Measurements from ENCODE around the gene NUDT16L1. TPM values are rescaled to one million over a fixed set of nuclear protein-coding genes. Genes with fewer than 3 reads are reported as not detected.

Gene NUDT16L1
- total and polyA plus RNA-seq, 2 of the 13 experiments (the other 11 are each of a cell fraction or from before 2014, with no cell fraction given), result 28.0 to 40.5 TPM

DNA sequence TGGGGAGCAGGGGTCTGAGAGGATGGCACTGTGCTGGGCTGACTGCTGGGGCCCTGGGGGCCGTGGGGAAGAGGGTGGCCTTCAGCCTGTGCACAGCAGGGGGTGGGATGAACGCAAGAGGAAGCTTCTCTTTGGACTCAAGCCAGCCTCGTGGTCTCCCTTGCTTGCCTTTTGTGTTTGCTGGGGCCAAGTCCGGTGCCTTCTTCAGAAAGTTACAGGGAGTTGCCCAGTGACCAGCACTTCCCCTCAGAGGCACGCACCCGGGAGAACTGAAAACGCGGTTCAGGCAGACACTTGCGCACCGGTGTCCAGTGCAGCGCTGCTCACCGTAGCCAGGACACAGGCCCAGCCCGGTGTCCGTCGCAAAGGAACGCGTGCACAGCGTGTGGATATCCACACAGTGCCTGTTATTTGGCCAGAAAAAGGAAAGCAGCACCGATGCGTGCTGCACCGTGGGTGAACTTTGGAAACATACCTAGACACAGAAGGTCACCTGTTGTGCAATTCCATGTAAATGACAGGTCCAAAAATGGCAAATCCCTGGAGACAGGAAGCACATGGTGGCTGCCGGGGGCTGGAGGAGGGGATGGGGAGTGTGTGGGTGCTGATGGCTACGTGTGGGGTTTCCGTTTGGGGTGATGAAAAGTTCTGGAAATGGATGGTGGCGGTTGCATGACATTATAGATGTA is 29.4 kb upstream of the NUDT16L1 start (continued):
- TF ChIP-seq HNF4G (IDR thresholded peaks at IDR 0.05; ENCODE audit: borderline replicate concordance, low read depth, low read length) (peak; percentile 78), HNF4G (CRISPR knock-in tag; IDR thresholded peaks at IDR 0.05; ENCODE audit: borderline replicate concordance, low read depth) (peak; percentile 69; the same call in 1 of the 2 replicates), ZNF547 (CRISPR knock-in tag; IDR thresholded peaks at IDR 0.05) (peak; percentile 93), RCOR2 (CRISPR knock-in tag; IDR thresholded peaks at IDR 0.05) (peak; percentile 55; the same call in 1 of the 2 replicates), FOXO1 (CRISPR knock-in tag; IDR thresholded peaks at IDR 0.05) (peak; percentile 89), ELF4 (CRISPR knock-in tag; IDR thresholded peaks at IDR 0.05; ENCODE audit: borderline replicate concordance) (peak; percentile 87; the same call in 1 of the 2 replicates), GATAD1 (CRISPR knock-in tag; IDR thresholded peaks at IDR 0.05) (peak; percentile 71), ZNF629 (CRISPR knock-in tag; conservative IDR thresholded peaks at IDR 0.05) (0 out of 2 replicates have a peak, but pooled peaks have one; percentile 32), AGO1 (IDR thresholded peaks at IDR 0.05; ENCODE audit: low read depth, low read length, poor library complexity, severe bottlenecking) (no peak), NFE2L2 (IDR thresholded peaks at IDR 0.05; ENCODE audit: low read length) (no peak), ZNF746 (CRISPR knock-in tag; IDR thresholded peaks at IDR 0.05) (peak; percentile 85), MBNL3 (CRISPR knock-in tag; conservative IDR thresholded peaks at IDR 0.05) (no peak), GFI1 (CRISPR knock-in tag; IDR thresholded peaks at IDR 0.05; ENCODE audit: borderline replicate concordance) (0 out of 2 replicates have a peak, but pooled peaks have one; percentile 22), ZNF691 (CRISPR knock-in tag; IDR thresholded peaks at IDR 0.05; ENCODE audit: borderline replicate concordance, low read depth) (0 out of 2 replicates have a peak, but pooled peaks have one; percentile 17), ZNF20 (CRISPR knock-in tag; IDR thresholded peaks at IDR 0.05) (0 out of 2 replicates have a peak, but pooled peaks have one; percentile 63)
- TF ChIP-seq, protein P1, sequence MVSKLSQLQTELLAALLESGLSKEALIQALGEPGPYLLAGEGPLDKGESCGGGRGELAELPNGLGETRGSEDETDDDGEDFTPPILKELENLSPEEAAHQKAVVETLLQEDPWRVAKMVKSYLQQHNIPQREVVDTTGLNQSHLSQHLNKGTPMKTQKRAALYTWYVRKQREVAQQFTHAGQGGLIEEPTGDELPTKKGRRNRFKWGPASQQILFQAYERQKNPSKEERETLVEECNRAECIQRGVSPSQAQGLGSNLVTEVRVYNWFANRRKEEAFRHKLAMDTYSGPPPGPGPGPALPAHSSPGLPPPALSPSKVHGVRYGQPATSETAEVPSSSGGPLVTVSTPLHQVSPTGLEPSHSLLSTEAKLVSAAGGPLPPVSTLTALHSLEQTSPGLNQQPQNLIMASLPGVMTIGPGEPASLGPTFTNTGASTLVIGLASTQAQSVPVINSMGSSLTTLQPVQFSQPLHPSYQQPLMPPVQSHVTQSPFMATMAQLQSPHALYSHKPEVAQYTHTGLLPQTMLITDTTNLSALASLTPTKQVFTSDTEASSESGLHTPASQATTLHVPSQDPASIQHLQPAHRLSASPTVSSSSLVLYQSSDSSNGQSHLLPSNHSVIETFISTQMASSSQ (IDR thresholded peaks at IDR 0.05; ENCODE audit: low read depth), result no peak
- TF ChIP-seq, protein P1 (CRISPR knock-in tag; IDR thresholded peaks at IDR 0.05; ENCODE audit: borderline replicate concordance), result peak; percentile 55; the same call in 1 of the 2 replicates
- TF ChIP-seq, protein P2, sequence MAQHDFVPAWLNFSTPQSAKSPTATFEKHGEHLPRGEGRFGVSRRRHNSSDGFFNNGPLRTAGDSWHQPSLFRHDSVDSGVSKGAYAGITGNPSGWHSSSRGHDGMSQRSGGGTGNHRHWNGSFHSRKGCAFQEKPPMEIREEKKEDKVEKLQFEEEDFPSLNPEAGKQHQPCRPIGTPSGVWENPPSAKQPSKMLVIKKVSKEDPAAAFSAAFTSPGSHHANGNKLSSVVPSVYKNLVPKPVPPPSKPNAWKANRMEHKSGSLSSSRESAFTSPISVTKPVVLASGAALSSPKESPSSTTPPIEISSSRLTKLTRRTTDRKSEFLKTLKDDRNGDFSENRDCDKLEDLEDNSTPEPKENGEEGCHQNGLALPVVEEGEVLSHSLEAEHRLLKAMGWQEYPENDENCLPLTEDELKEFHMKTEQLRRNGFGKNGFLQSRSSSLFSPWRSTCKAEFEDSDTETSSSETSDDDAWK (CRISPR knock-in tag; IDR thresholded peaks at IDR 0.05), result no peak
- TF ChIP-seq, protein P3, sequence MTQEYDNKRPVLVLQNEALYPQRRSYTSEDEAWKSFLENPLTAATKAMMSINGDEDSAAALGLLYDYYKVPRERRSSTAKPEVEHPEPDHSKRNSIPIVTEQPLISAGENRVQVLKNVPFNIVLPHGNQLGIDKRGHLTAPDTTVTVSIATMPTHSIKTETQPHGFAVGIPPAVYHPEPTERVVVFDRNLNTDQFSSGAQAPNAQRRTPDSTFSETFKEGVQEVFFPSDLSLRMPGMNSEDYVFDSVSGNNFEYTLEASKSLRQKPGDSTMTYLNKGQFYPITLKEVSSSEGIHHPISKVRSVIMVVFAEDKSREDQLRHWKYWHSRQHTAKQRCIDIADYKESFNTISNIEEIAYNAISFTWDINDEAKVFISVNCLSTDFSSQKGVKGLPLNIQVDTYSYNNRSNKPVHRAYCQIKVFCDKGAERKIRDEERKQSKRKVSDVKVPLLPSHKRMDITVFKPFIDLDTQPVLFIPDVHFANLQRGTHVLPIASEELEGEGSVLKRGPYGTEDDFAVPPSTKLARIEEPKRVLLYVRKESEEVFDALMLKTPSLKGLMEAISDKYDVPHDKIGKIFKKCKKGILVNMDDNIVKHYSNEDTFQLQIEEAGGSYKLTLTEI (CRISPR knock-in tag; conservative IDR thresholded peaks at IDR 0.05), result no peak
- TF ChIP-seq, protein P4, sequence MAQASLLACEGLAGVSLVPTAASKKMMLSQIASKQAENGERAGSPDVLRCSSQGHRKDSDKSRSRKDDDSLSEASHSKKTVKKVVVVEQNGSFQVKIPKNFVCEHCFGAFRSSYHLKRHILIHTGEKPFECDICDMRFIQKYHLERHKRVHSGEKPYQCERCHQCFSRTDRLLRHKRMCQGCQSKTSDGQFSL (CRISPR knock-in tag; IDR thresholded peaks at IDR 0.05), result 0 out of 2 replicates have a peak, but pooled peaks have one; percentile 14

All from HepG2 (cell line).